AG04450 (cell line): ENCODE results near the gene CCDC127. TPM values are rescaled to one million over a fixed set of nuclear protein-coding genes. Genes with fewer than 3 reads are reported as not detected.

Source experiments
- CTCF ChIA-PET: fragments of 300-600, 350-600 bp; formaldehyde crosslinking; extraction: SDS; loops from one replicate; lab custom pipeline; 2022; ENCODE audit warnings: antibody characterized with exemption, inconsistent platforms; lab: Charles Lee
- POLR2A ChIA-PET: fragments of 350-600 bp; formaldehyde crosslinking; extraction: SDS; loops from one replicate; lab custom pipeline; 2021; ENCODE audit warnings: antibody characterized with exemption, inconsistent platforms; lab: Yijun Ruan, JAX
- DNase-seq: peaks from one replicate; pipeline ENCODE4 v3.0.0-alpha.2; 2011; ENCODE audit warnings: low read depth, low spot score
- H3K27ac ChIP-seq: one replicate; pipeline ENCODE4 v1.5.1; 2012; ENCODE audit warnings: low read depth, low read length, control low read depth
- H3K27me3 ChIP-seq: one replicate; pipeline ENCODE4 v1.6.0; 2012; ENCODE audit warnings: low read length; ENCODE audit not compliant: control insufficient read depth, insufficient read depth
- H3K4me3 ChIP-seq: 2 replicates; pipeline ENCODE4 v1.5.1; 2011; ENCODE audit warnings: mild to moderate bottlenecking, low read depth, low read length, control low read depth
- H3K9me3 ChIP-seq: 2 replicates; pipeline ENCODE4 v1.5.1; 2012; ENCODE audit warnings: low read length; ENCODE audit not compliant: control insufficient read depth, insufficient read depth
- CTCF ChIP-seq: IDR thresholded peaks from 2 replicates; pipeline ENCODE4 v1.5.1; 2011; ENCODE audit warnings: low read depth, low read length, control low read depth, inconsistent platforms
- polyA plus RNA-seq: library from polyadenylated mRNA; depleted of rRNA; stranded (reverse); fragments of >200 nt; gene quantifications from 2 replicates; pipeline ENCODE4 v1.2.3, GENCODE V29; 2011; rRNA removed

The CCDC127 gene
- polyA plus RNA-seq, 1 experiment = 6.6 TPM

GRCh38 chr5:153256-153655 lies 64.7 kb downstream of the CCDC127 start:
- ChIA-PET CTCF (interaction anchor here (1.3 kb wide), 1 partner anchor 35 kb away, joined by 3 read pairs; no protein-coding TSS in a partner anchor), POLR2A (no interaction called here)
- no peak for DNase-seq
- no peaks in the 10 kb centered on the region; the same call in 1 of the 2 replicates for H3K9me3 ChIP-seq
- peaks cover 7% of the 10 kb centered on the region for H3K27me3 ChIP-seq
- TF ChIP-seq CTCF = no peak
- no peak overlapping the region for H3K27ac ChIP-seq
- no peak overlapping the region for H3K4me3 ChIP-seq

GRCh38 chr5:152077-152476 lies 65.9 kb downstream of the CCDC127 start:
- Histone ChIP-seq H3K4me3 (no peak overlapping the region), H3K27ac (no peak overlapping the region), H3K27me3 (peaks cover 3% of the 10 kb centered on the region), H3K9me3 (peaks cover 4% of the 10 kb centered on the region)
- ChIA-PET CTCF (interaction anchor here (1.3 kb wide), 1 partner anchor 36 kb away, joined by 3 read pairs; no protein-coding TSS in a partner anchor), POLR2A (no interaction called here)
- DNase-seq = no peak
- TF ChIP-seq CTCF = no peak

- Histone ChIP-seq H3K27me3 (peaks cover 3% of the 10 kb centered on the region), H3K27ac (no peak overlapping the region), H3K9me3 (peaks cover 12% of the 10 kb centered on the region), H3K4me3 (no peak overlapping the region)
- DNase-seq = no peak
- ChIA-PET POLR2A (no interaction called here), CTCF (no interaction called here)
- no peak for TF ChIP-seq CTCF
Observed at GRCh38 chr5:150746-151145, 67.2 kb downstream of the CCDC127 start.

GRCh38 chr5:149745-150485 lies 68.0 kb downstream of the CCDC127 start:
- no peak for DNase-seq
- CTCF ChIA-PET = no interaction called here
- POLR2A ChIA-PET = no interaction called here
- TF ChIP-seq CTCF = no peak
- Histone ChIP-seq H3K27me3 (peaks cover under 1% of the 10 kb centered on the region), H3K9me3 (peaks cover 15% of the 10 kb centered on the region), H3K4me3 (no peak overlapping the region), H3K27ac (no peak overlapping the region)

- Histone ChIP-seq H3K27ac (no peak overlapping the region), H3K9me3 (peaks cover 18% of the 10 kb centered on the region), H3K27me3 (peaks cover 11% of the 10 kb centered on the region), H3K4me3 (no peak overlapping the region)
- no peak for DNase-seq
- ChIA-PET POLR2A (no interaction called here), CTCF (no interaction called here)
- TF ChIP-seq CTCF = no peak
Observed at GRCh38 chr5:147751-148150, 70.2 kb downstream of the CCDC127 start.

Other genes starting within 250 kb of the CCDC127 start
- 0.24 and 0.37 TPM in 2 replicates for gene PLEKHG4B, start 126.0 kb downstream of the CCDC127 start, polyA plus RNA-seq
- gene LRRC14B, start 26.7 kb downstream of the CCDC127 start, polyA plus RNA-seq = not detected in 2 replicates
- 116 and 122 TPM in 2 replicates for gene SDHA, start 167 bp upstream of the CCDC127 start, polyA plus RNA-seq
- 181 and 191 TPM in 2 replicates for gene PDCD6, start 53.5 kb upstream of the CCDC127 start, polyA plus RNA-seq
- 22.3 and 24.6 TPM in 2 replicates for gene AHRR, start 103.6 kb upstream of the CCDC127 start, polyA plus RNA-seq
- gene EXOC3, start 225.0 kb upstream of the CCDC127 start, polyA plus RNA-seq = 27.3 and 32.9 TPM in 2 replicates